ENCODE measurements around the gene TTC17.
A peak's percentile ranks its signal among the peaks of the same experiment; 100 is the strongest.
"Not testable (repeated sequence)": the region's sequence is repeated elsewhere in the genome, so short reads cannot be mapped to it uniquely, and the experiment has no call there.

Gene TTC17

DNA sequence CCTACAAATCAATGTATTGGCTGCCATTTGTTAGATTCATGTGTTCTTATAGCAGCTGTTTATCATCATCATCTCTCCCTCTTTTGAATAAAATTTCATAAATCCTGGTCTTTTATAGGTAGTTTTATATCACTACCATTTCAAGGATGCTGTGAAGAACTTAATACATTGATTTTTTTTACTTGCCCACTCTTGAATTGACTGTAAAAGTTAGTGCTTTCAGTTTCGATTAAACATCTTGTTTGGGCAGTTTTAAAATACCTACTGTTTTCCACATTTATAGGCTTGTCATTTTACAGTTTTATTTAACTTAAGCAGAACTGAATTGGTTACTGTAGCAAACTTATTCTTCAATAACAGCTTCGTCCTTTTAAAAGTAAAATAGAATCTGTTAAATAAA, 59.5 kb downstream of the TTC17 start:
- DNase-seq (ENCODE audit: low read depth): no peak
- H3K4me3 ChIP-seq (ENCODE audit: low read depth, low read length): no peak overlapping the region
- TF ChIP-seq, protein P1, sequence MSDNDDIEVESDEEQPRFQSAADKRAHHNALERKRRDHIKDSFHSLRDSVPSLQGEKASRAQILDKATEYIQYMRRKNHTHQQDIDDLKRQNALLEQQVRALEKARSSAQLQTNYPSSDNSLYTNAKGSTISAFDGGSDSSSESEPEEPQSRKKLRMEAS (IDR thresholded peaks at IDR 0.05; ENCODE audit: low read depth, low read length): no peak
- TF ChIP-seq MYC (IDR thresholded peaks at IDR 0.05; ENCODE audit: low read depth, low read length) (no peak), POLR2A (IDR thresholded peaks at IDR 0.05; ENCODE audit: extremely low read depth, insufficient read length) (no peak)
- TF ChIP-seq, protein P2, sequence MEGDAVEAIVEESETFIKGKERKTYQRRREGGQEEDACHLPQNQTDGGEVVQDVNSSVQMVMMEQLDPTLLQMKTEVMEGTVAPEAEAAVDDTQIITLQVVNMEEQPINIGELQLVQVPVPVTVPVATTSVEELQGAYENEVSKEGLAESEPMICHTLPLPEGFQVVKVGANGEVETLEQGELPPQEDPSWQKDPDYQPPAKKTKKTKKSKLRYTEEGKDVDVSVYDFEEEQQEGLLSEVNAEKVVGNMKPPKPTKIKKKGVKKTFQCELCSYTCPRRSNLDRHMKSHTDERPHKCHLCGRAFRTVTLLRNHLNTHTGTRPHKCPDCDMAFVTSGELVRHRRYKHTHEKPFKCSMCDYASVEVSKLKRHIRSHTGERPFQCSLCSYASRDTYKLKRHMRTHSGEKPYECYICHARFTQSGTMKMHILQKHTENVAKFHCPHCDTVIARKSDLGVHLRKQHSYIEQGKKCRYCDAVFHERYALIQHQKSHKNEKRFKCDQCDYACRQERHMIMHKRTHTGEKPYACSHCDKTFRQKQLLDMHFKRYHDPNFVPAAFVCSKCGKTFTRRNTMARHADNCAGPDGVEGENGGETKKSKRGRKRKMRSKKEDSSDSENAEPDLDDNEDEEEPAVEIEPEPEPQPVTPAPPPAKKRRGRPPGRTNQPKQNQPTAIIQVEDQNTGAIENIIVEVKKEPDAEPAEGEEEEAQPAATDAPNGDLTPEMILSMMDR (IDR thresholded peaks at IDR 0.05; ENCODE audit: low read depth, low read length): no peak

DNA sequence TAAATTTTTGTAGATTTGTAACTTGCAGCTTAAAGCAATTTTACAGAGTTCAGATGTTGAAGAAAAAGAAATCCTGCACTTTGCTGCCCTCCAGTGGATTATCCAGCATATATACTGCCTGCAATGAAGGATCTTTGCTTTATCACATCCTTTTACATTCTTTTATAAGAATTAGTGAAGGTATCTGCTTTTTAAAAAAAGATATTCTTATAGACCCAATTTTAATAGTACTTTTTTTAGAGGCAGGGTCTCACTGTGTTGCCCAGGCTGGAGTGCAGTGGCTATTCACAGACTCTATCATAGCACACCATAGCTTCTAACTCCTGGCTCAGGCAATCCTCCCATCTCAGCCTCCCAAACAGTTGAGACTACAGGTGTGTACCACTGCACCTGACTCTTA, 60.7 kb downstream of the TTC17 start:
- DNase-seq (ENCODE audit: low read depth): peak; percentile 48
- TF ChIP-seq, protein P2 (IDR thresholded peaks at IDR 0.05; ENCODE audit: low read depth, low read length): peak; percentile 56
- TF ChIP-seq MYC (IDR thresholded peaks at IDR 0.05; ENCODE audit: low read depth, low read length): no peak

DNA sequence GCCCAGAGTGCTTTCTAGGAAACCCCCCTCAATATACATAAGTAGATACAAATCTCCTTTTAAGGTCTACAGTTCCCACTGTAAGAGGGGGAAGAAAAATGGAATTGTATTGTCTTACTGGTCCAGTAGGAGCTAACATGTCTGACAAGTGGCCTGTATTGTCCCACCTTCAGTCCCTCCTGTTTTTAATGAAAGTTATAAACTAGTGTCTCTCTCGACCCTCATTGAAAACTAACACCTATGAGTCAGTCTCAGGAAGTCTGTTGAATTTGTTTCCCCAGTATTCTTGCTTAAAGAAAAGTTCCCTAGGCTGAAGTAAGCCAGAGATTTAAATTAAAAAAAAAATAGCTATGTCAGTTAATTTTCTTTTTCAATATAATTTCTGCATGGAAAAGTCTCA, 69.3 kb downstream of the TTC17 start:
- H3K4me3 ChIP-seq (ENCODE audit: low read depth, low read length): no peak overlapping the region
- TF ChIP-seq POLR2A (IDR thresholded peaks at IDR 0.05; ENCODE audit: extremely low read depth, insufficient read length): no peak
- TF ChIP-seq MYC (IDR thresholded peaks at IDR 0.05; ENCODE audit: low read depth, low read length): no peak
- TF ChIP-seq, protein P1 (IDR thresholded peaks at IDR 0.05; ENCODE audit: low read depth, low read length): no peak
- TF ChIP-seq, protein P2 (IDR thresholded peaks at IDR 0.05; ENCODE audit: low read depth, low read length): no peak
- no peak for DNase-seq (ENCODE audit: low read depth)

More for the DNA sequence above, 60.7 kb downstream of the TTC17 start:
- H3K4me3 ChIP-seq (ENCODE audit: low read depth, low read length): no peak overlapping the region

DNA sequence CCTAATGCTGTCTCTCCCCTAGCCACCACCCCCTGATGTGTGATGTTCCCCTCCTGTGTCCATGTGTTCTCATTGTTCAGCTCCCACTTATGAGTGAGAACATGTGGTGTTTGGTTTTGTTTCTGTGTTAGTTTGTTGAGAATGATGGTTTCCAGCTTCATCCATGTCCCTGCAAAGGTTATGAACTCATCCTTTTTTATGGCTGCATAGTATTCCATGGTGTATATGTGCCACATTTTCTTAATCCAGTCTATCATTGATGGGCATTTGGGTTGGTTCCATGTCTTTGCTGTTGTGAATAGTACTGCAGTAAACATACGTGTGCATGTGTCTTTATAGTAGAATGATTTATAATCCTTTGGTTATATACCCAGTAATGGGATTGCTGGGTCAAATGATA, 72.2 kb downstream of the TTC17 start:
- H3K4me3 ChIP-seq (ENCODE audit: low read depth, low read length); DNase-seq (ENCODE audit: low read depth): not testable (repeated sequence)

DNA sequence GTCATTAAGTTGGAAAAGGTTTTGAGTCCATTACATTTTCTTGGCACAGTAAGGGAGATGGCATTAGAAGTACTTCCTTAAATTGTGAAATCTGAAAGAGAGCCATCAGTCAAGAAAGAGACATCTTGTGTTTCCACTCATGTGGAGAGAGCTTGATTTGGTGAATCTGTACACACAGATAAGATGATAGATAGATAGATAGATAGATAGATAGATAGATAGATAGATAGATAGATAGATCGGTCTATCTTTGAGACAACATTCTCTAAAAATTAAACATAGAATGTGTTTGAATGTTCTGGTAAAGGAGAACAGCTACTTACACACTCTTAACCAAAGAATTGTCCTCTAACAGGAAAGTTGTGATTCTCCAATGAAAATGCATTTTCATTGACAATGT, 76.2 kb downstream of the TTC17 start:
- no peak for DNase-seq (ENCODE audit: low read depth)
- H3K4me3 ChIP-seq (ENCODE audit: low read depth, low read length): no peak overlapping the region

DNA sequence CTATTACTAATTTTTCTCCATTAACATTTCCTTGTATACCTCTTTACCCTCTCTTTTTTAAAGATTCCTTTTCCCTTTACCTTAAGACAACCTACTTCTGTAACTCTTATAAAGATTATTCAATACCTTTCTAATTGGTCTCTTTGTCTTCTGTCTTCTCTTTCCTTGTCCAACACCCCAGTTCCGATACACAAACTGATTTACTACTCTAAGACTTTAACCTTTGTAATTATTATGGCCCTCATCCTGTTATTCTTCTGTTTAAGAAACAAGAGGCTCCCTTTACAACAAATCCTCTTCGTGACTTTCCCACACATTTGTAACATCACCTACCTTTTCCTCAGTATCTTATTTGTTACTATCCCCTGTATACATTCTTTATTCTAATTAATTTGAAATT, 81.8 kb downstream of the TTC17 start:
- no peak for DNase-seq (ENCODE audit: low read depth)
- TF ChIP-seq, protein P2 (IDR thresholded peaks at IDR 0.05; ENCODE audit: low read depth, low read length): no peak
- no peak for TF ChIP-seq MYC (IDR thresholded peaks at IDR 0.05; ENCODE audit: low read depth, low read length)
- TF ChIP-seq POLR2A (IDR thresholded peaks at IDR 0.05; ENCODE audit: extremely low read depth, insufficient read length): no peak
- TF ChIP-seq, protein P1 (IDR thresholded peaks at IDR 0.05; ENCODE audit: low read depth, low read length): no peak
- no peak overlapping the region for H3K4me3 ChIP-seq (ENCODE audit: low read depth, low read length)

More for the DNA sequence above, 76.2 kb downstream of the TTC17 start:
- TF ChIP-seq, protein P2 (IDR thresholded peaks at IDR 0.05; ENCODE audit: low read depth, low read length): no peak
- TF ChIP-seq POLR2A (IDR thresholded peaks at IDR 0.05; ENCODE audit: extremely low read depth, insufficient read length): no peak
- TF ChIP-seq, protein P1 (IDR thresholded peaks at IDR 0.05; ENCODE audit: low read depth, low read length): no peak

Measured in NB4 (cell line).